Brain microvascular endothelial cell (primary cell): ENCODE measurements around the gene NTMT1.

Experiments
- DNase-seq: peaks from one replicate; pipeline ENCODE4 v3.0.0-alpha.2; 2020
- H3K27ac ChIP-seq: fragments of 250-450 bp; sonication (Bioruptor Pico); 2 replicates; pipeline ENCODE4 v1.5.1; 2020; ENCODE audit warnings: mild to moderate bottlenecking, moderate library complexity
- H3K27me3 ChIP-seq: fragments of 250-450 bp; sonication (Bioruptor Pico); replicated peaks from 2 replicates; pipeline ENCODE4 v1.5.1; 2020; ENCODE audit warnings: mild to moderate bottlenecking
- H3K36me3 ChIP-seq: fragments of 250-450 bp; sonication (Bioruptor Pico); replicated peaks from 2 replicates; pipeline ENCODE4 v1.5.1; 2020; ENCODE audit warnings: mild to moderate bottlenecking
- H3K4me3 ChIP-seq: 2 replicates; pipeline ENCODE4 v1.5.1; 2011; ENCODE audit warnings: low read depth, mild to moderate bottlenecking, control low read depth, low read length, moderate library complexity
- in situ Hi-C: cut with HindIII; loops from 2 replicates; pipeline ENCODE4 v1.10.0; 2017; ENCODE audit warnings: low sequenced_read_pairs, low pct_ligation_motif_present
- TF ChIP-seq, protein P1 (sequence below): IDR thresholded peaks from 2 replicates; pipeline ENCODE4 v1.5.1; 2011; ENCODE audit warnings: low read depth, mild to moderate bottlenecking, moderate library complexity, low read length, control low read depth, inconsistent platforms; ENCODE audit errors: missing control alignments

NTMT1 gene

DNA sequence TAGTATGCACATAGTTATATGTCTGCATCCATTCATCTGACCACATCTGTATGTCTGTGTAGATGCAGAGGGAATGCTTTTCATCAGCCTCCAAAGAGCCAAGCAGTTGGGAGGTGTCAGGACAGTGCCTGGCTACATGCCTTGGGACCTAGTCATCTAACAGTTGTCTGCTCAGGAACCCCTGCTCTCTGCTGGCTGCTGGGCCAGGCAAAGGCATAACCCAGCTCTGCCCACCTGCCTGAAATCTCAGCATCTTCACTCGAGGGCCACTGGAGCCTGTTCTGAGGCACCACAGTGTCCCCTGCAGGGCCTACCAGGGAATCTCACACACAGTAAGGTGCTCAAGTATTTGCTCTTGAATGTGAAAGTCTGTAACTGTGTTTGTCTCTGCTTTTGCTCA lies 8.8 kb upstream of the NTMT1 start:
- Histone ChIP-seq H3K27ac (no peak overlapping the region), H3K4me3 (no peak overlapping the region), H3K36me3 (no peaks in the 10 kb centered on the region), H3K27me3 (no peaks in the 10 kb centered on the region)
- in situ Hi-C loops, result loop anchor here (25.0 kb wide), 1 partner anchor 280 kb away; no protein-coding TSS in a partner anchor
- peak; percentile 50 for DNase-seq
- TF ChIP-seq, protein P1, sequence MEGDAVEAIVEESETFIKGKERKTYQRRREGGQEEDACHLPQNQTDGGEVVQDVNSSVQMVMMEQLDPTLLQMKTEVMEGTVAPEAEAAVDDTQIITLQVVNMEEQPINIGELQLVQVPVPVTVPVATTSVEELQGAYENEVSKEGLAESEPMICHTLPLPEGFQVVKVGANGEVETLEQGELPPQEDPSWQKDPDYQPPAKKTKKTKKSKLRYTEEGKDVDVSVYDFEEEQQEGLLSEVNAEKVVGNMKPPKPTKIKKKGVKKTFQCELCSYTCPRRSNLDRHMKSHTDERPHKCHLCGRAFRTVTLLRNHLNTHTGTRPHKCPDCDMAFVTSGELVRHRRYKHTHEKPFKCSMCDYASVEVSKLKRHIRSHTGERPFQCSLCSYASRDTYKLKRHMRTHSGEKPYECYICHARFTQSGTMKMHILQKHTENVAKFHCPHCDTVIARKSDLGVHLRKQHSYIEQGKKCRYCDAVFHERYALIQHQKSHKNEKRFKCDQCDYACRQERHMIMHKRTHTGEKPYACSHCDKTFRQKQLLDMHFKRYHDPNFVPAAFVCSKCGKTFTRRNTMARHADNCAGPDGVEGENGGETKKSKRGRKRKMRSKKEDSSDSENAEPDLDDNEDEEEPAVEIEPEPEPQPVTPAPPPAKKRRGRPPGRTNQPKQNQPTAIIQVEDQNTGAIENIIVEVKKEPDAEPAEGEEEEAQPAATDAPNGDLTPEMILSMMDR, result peak; percentile 80

DNA sequence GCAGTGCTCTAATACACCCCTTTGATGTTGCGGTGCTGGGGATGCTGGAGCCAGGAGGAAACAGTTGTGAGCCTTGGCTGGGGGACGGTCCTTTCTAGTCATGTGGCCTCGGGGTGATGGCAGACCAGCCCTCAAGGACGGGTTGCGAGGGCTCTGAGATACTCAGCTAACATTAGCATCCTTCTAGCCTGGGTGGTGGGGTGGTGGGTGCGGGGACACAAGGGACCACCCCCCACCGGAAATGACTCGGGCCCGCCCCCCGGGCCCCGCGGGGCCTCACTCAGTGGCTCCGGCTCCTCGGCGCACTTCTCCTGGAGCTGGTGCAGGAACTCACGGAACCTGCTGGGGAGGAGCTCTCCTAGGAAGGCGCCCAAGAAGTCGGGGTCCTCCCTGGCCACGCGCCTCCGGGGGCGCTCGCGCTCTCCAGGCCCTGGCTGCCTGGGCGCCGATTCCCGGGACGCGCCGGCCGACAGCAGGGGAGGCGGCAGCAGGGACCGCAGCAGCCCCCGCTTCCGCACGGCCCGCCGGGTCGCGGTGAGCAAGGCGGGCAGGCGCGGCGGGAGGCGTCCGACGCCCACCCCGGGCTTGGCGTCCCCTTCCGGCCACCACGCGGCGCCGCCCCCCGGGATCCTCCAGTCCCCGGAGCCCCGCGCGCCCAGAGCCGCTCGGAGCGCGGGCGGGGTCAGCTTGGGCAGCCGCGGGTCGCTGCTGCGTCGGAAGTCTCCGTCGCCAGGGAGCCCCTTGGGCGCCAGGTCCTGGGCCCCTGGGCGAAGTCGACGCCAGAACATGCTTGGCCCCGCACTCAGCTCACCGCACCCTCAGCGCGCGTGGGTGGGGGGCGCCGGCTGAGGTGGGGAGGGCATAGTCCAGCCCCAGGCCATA lies 5.9 kb upstream of the NTMT1 start:
- DNase-seq, result no peak
- TF ChIP-seq, protein P1, result peak; percentile 43
- Histone ChIP-seq H3K4me3 (peak overlapping the region; percentile 51), H3K27ac (no peak overlapping the region), H3K36me3 (no peaks in the 10 kb centered on the region), H3K27me3 (no peaks in the 10 kb centered on the region)
- in situ Hi-C loops, result loop anchor here (10.0 to 25.0 kb wide), 2 partner anchors 283 to 485 kb away; no protein-coding TSS in a partner anchor

DNA sequence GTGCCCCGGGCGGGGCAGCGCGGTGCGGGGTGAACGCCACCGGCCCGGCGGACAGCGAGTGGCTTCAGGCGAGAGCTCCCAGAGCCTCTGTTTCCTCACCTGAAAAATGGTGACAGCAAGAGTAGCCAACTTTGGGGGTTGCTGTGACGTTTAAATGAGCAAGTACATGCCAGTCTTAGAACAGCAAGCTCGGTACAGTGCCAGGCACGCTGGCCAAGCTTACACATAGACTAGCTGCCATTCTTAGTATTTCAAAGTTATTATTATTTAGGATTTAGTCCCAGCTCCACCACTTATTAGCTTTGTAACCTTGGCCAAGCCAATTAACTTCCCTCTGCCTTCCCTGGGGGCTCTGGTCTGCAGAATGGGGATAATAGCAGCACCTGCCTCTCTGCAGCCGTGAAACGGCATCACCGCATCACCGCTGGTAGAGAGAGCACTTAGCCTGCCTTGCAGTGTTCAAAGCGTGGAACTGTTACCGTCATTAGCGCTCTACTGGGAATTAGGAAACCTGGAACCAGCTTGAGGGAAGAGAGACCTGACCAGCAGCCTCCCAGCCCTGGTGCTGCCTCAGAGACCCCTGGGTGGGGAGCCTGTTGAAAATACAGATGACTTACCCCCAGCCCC lies 5.2 kb upstream of the NTMT1 start, which contains the start of gene C9orf50:
C9orf50 (minus strand) TSS at position 433 of the 627 bp plus-strand sequence. CDS start 527 bp downstream, outside the sequence.
- Histone ChIP-seq H3K27me3 (no peaks in the 10 kb centered on the region), H3K36me3 (no peaks in the 10 kb centered on the region), H3K27ac (no peak within 1 kb of the TSS), H3K4me3 (peak within 1 kb of the TSS; percentile 51)
- TF ChIP-seq, protein P1, result no peak
- in situ Hi-C loops, result loop anchor here (10.0 to 25.0 kb wide), 2 partner anchors 283 to 486 kb away; no protein-coding TSS in a partner anchor
- no peak for DNase-seq

DNA sequence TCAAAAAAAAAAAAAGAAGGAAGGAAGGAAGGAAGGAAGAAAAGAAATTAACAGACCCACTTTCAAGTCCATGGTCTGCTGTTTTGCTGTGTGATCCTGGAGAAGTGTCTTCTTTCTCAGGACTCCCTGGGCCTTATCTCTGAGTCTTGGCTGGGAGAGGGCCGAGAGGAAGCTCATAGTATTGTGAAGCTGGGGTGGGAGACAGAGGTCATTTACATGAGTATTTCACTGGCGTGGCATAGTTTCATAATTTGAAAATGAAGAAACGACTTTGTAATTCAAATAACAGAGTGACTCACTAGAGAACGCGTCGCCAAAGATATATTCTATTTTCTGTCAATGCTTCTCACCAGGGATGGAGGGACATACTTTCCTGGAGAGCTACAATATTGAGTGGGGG lies 2.6 kb upstream of the NTMT1 start:
- Histone ChIP-seq H3K27me3 (no peaks in the 10 kb centered on the region), H3K36me3 (no peaks in the 10 kb centered on the region), H3K27ac (peak overlapping the region; percentile 42), H3K4me3 (no peak overlapping the region)
- TF ChIP-seq, protein P1, result no peak
- peak; percentile 79 for DNase-seq
- in situ Hi-C loops, result loop anchor here (10.0 to 25.0 kb wide), 2 partner anchors 286 to 489 kb away; no protein-coding TSS in a partner anchor

DNA sequence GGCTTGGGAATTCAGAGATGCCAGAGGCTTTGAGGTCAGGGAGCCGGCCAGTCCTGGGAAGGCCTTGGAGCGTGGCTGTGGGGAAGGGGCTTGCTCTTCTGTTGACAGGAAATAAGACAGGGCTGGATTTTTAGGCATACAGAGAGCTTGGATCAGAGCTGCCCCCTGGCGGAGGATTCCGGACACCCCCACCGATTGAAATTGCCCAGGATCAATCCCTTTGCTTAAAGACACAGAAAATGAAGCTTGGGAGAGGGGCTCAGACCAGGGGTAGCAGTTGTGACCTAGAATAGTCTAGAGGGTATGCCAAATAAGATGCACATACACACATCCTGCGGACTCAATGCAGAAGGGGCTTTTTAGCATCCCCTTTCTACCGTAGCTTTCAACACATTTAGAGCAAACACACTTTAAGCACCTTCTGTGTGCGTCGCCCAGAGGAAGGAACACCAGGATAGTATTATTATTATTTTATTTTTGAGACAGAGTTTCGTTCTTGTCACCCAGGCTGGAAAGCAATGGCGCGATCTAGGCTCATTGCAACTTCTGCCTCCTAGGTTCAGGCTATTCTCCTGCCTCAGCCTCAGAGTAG lies 1.7 kb upstream of the NTMT1 start:
- H3K36me3 ChIP-seq, result no peaks in the 10 kb centered on the region
- in situ Hi-C loops, result loop anchor here (10.0 to 25.0 kb wide), 2 partner anchors 287 to 489 kb away; no protein-coding TSS in a partner anchor
- peak; percentile 57 for DNase-seq
- peak overlapping the region; percentile 42 for H3K27ac ChIP-seq
- H3K27me3 ChIP-seq, result no peaks in the 10 kb centered on the region
- H3K4me3 ChIP-seq, result no peak overlapping the region
- TF ChIP-seq, protein P1, result peak; percentile 91
